Chondrocyte (in vitro differentiated cells): Measurements from ENCODE around the gene LRRN1. TPM values are rescaled to one million over a fixed set of nuclear protein-coding genes. Genes with fewer than 3 reads are reported as not detected.

Source experiments
- DNase-seq: peaks from one replicate; pipeline ENCODE4 v3.0.0; 2021; ENCODE audit warnings: mixed read lengths, low spot score
- H3K27ac Mint-ChIP-seq: one replicate; pipeline ENCODE4 v1.8.0; 2021; ENCODE audit warnings: mild to moderate bottlenecking, moderate library complexity, mixed read lengths; ENCODE audit not compliant: unreplicated experiment
- H3K27me3 Mint-ChIP-seq: 2 replicates; pipeline ENCODE4 v1.8.0; 2021; ENCODE audit warnings: low read depth, mixed read lengths
- H3K36me3 Mint-ChIP-seq: 2 replicates; pipeline ENCODE4 v1.8.0; 2021; ENCODE audit warnings: low read depth, mixed read lengths
- H3K4me1 Mint-ChIP-seq: 2 replicates; pipeline ENCODE4 v1.8.0; 2021; ENCODE audit warnings: low read depth, mild to moderate bottlenecking, mixed read lengths
- H3K4me3 Mint-ChIP-seq: one replicate; pipeline ENCODE4 v1.8.0; 2021; ENCODE audit warnings: mild to moderate bottlenecking, moderate library complexity, mixed read lengths; ENCODE audit not compliant: unreplicated experiment
- H3K9me3 Mint-ChIP-seq: 2 replicates; pipeline ENCODE4 v1.8.0; 2021; ENCODE audit warnings: low read depth, mixed read lengths
- CTCF ChIP-seq: fragments of 200-600 bp; sonication (generic); IDR thresholded peaks from 2 replicates; pipeline ENCODE4 v1.5.0; 2021; ENCODE audit warnings: antibody characterized with exemption, mild to moderate bottlenecking, moderate library complexity
- total RNA-seq: library from RNA; stranded (reverse); gene quantifications from 3 replicates; pipeline ENCODE4 v1.2.1, GENCODE V29; 2021

Gene LRRN1
- total RNA-seq, 1 donor from 2014 or later, result 3.2 TPM

GRCh38 chr3:3771567-3771966, 27.7 kb upstream of the LRRN1 start:
- H3K36me3 Mint-ChIP-seq, result peaks cover 4% of the 10 kb centered on the region
- H3K4me3 Mint-ChIP-seq, result no peak overlapping the region
- peaks cover 22% of the 10 kb centered on the region for H3K9me3 Mint-ChIP-seq
- H3K27ac Mint-ChIP-seq, result no peak overlapping the region
- TF ChIP-seq CTCF, result no peak
- H3K4me1 Mint-ChIP-seq, result no peaks in the 10 kb centered on the region
- DNase-seq, result no peak
- peaks cover 2% of the 10 kb centered on the region for H3K27me3 Mint-ChIP-seq

GRCh38 chr3:3772338-3772737, 26.9 kb upstream of the LRRN1 start:
- DNase-seq, result no peak
- H3K36me3 Mint-ChIP-seq, result peaks cover 6% of the 10 kb centered on the region
- H3K9me3 Mint-ChIP-seq, result peaks cover 28% of the 10 kb centered on the region
- peaks cover 2% of the 10 kb centered on the region for H3K27me3 Mint-ChIP-seq
- no peak overlapping the region for H3K4me3 Mint-ChIP-seq
- TF ChIP-seq CTCF, result no peak
- no peak overlapping the region for H3K27ac Mint-ChIP-seq
- H3K4me1 Mint-ChIP-seq, result no peaks in the 10 kb centered on the region

GRCh38 chr3:3772920-3773319, 26.3 kb upstream of the LRRN1 start:
- no peaks in the 10 kb centered on the region for H3K27me3 Mint-ChIP-seq
- H3K36me3 Mint-ChIP-seq, result peaks cover 6% of the 10 kb centered on the region
- peaks cover 28% of the 10 kb centered on the region for H3K9me3 Mint-ChIP-seq
- no peaks in the 10 kb centered on the region for H3K4me1 Mint-ChIP-seq
- no peak for TF ChIP-seq CTCF
- no peak overlapping the region for H3K4me3 Mint-ChIP-seq
- H3K27ac Mint-ChIP-seq, result no peak overlapping the region
- no peak for DNase-seq

- H3K4me3 Mint-ChIP-seq, result no peak overlapping the region
- peaks cover 6% of the 10 kb centered on the region for H3K36me3 Mint-ChIP-seq
- H3K4me1 Mint-ChIP-seq, result no peaks in the 10 kb centered on the region
- H3K27ac Mint-ChIP-seq, result no peak overlapping the region
- no peak for TF ChIP-seq CTCF
- DNase-seq, result no peak
- no peaks in the 10 kb centered on the region for H3K27me3 Mint-ChIP-seq
- H3K9me3 Mint-ChIP-seq, result peaks cover 28% of the 10 kb centered on the region
These were observed 22.6 kb upstream of the LRRN1 start for GRCh38 chr3:3776607-3777006.

GRCh38 chr3:3778216-3778615, 21.0 kb upstream of the LRRN1 start:
- Mint-ChIP-seq H3K27me3 (peaks cover 3% of the 10 kb centered on the region), H3K9me3 (peaks cover 28% of the 10 kb centered on the region), H3K4me1 (no peaks in the 10 kb centered on the region), H3K27ac (no peak overlapping the region), H3K4me3 (no peak overlapping the region), H3K36me3 (peaks cover 6% of the 10 kb centered on the region)
- DNase-seq, result no peak
- TF ChIP-seq CTCF, result no peak
